ENCODE results near the gene TBL1X. TPM values are rescaled to one million over a fixed set of nuclear protein-coding genes. Genes with fewer than 3 reads are reported as not detected.

TBL1X gene
- total RNA-seq, 5 donors from 2014 or later (not counting 1 experiment from before 2014, with no cell fraction given): 21.0 to 50.8 (median 40.5) TPM

- Mint-ChIP-seq H3K4me3 (no peak overlapping the region), H3K4me1 (peaks cover 20 to 44% (median 39%) of the 10 kb centered on the region in 3 donors), H3K36me3 (peaks cover 5% of the 10 kb centered on the region), H3K27me3 (no peaks in the 10 kb centered on the region), H3K9me3 (no peaks in the 10 kb centered on the region), H3K27ac (no peak overlapping the region)
- Histone ChIP-seq H3K27me3 (replicated peaks in 1 of 2; ENCODE audit: control insufficient read depth in 2 of 2, extremely low read depth in 1 of 2, insufficient read depth in 2 of 2, low read length in 1 of 2) (no peaks in the 10 kb centered on the region), H3K4me1 (ENCODE audit: control insufficient read depth in 1 of 2, extremely low read depth in 1 of 2, insufficient read depth in 2 of 2, low read length in 2 of 2) (peaks cover 0 to 1% of the 10 kb centered on the region in 2 experiments), H3K27ac (ENCODE audit: low read length) (no peak overlapping the region), H3K4me3 (ENCODE audit: control insufficient read depth in 1 of 2, extremely low read depth in 1 of 2, low read length in 1 of 2) (no peak overlapping the region), H3K36me3 (ENCODE audit: control insufficient read depth in 2 of 2, extremely low read depth in 1 of 2, insufficient read depth in 1 of 2, low read length in 1 of 2) (no peaks in the 10 kb centered on the region), H3K9me3 (no peaks in the 10 kb centered on the region)
- WGBS (ENCODE audit: insufficient coverage): 97% methylated on average over 5 of the region's 8 CpGs
- ChIA-PET CTCF (no interaction called here), POLR2A (no interaction called here)
- ATAC-seq (replicated peaks in 1 of 4): no peak
- DNase-seq: no peak
Measured at GRCh38 chrX:9581771-9582385, 117.0 kb downstream of the TBL1X start.

- peaks cover 22 to 49% (median 41%) of the 10 kb centered on the region in 3 donors for H3K4me1 Mint-ChIP-seq
- no peak overlapping the region for H3K27ac Mint-ChIP-seq
- no CpG with 5 or more reads among the region's 3 CpGs for WGBS (ENCODE audit: insufficient coverage)
- H3K4me3 ChIP-seq (ENCODE audit: control insufficient read depth in 1 of 2, extremely low read depth in 1 of 2, low read length in 1 of 2): no peak overlapping the region
- no peaks in the 10 kb centered on the region for H3K9me3 Mint-ChIP-seq
- ChIA-PET CTCF (no interaction called here), POLR2A (no interaction called here)
- H3K27me3 Mint-ChIP-seq: no peaks in the 10 kb centered on the region
- no peak for ATAC-seq (replicated peaks in 1 of 4)
- no peak overlapping the region for H3K27ac ChIP-seq (ENCODE audit: low read length)
- no peaks in the 10 kb centered on the region for H3K36me3 ChIP-seq (ENCODE audit: control insufficient read depth in 2 of 2, extremely low read depth in 1 of 2, insufficient read depth in 1 of 2, low read length in 1 of 2)
- no peak for DNase-seq
- no peaks in the 10 kb centered on the region for H3K9me3 ChIP-seq
- no peaks in the 10 kb centered on the region for H3K27me3 ChIP-seq (replicated peaks in 1 of 2; ENCODE audit: control insufficient read depth in 2 of 2, extremely low read depth in 1 of 2, insufficient read depth in 2 of 2, low read length in 1 of 2)
- no peak overlapping the region for H3K4me3 Mint-ChIP-seq
- H3K4me1 ChIP-seq (ENCODE audit: control insufficient read depth in 1 of 2, extremely low read depth in 1 of 2, insufficient read depth in 2 of 2, low read length in 2 of 2): peaks cover 0 to 5% of the 10 kb centered on the region in 2 experiments
- peaks cover 3% of the 10 kb centered on the region for H3K36me3 Mint-ChIP-seq
Measured at GRCh38 chrX:9582956-9583355, 118.1 kb downstream of the TBL1X start.

- ChIA-PET CTCF (no interaction called here), POLR2A (no interaction called here)
- Mint-ChIP-seq H3K9me3 (peaks cover 0 to 4% (median 1%) of the 10 kb centered on the region in 3 donors), H3K4me1 (peaks cover 12 to 41% (median 21%) of the 10 kb centered on the region in 3 donors), H3K36me3 (peaks cover 16% of the 10 kb centered on the region), H3K27me3 (no peaks in the 10 kb centered on the region), H3K4me3 (no peak overlapping the region), H3K27ac (no peak overlapping the region)
- Histone ChIP-seq H3K27ac (ENCODE audit: low read length) (no peak overlapping the region), H3K4me1 (ENCODE audit: control insufficient read depth in 1 of 2, extremely low read depth in 1 of 2, insufficient read depth in 2 of 2, low read length in 2 of 2) (peaks cover 0 to 5% of the 10 kb centered on the region in 2 experiments), H3K9me3 (peaks cover 3% of the 10 kb centered on the region), H3K36me3 (ENCODE audit: control insufficient read depth in 2 of 2, extremely low read depth in 1 of 2, insufficient read depth in 1 of 2, low read length in 1 of 2) (peaks cover 0 to 4% of the 10 kb centered on the region in 2 donors), H3K4me3 (ENCODE audit: control insufficient read depth in 1 of 2, extremely low read depth in 1 of 2, low read length in 1 of 2) (no peak overlapping the region), H3K27me3 (replicated peaks in 1 of 2; ENCODE audit: control insufficient read depth in 2 of 2, extremely low read depth in 1 of 2, insufficient read depth in 2 of 2, low read length in 1 of 2) (no peaks in the 10 kb centered on the region)
- no peak for DNase-seq
- no peak for ATAC-seq (replicated peaks in 1 of 4)
- WGBS (ENCODE audit: insufficient coverage): 100% methylated on average over 7 of the region's 14 CpGs
Measured at GRCh38 chrX:9586992-9587392, 122.1 kb downstream of the TBL1X start.

- H3K9me3 Mint-ChIP-seq: peaks cover 1 to 6% (median 4%) of the 10 kb centered on the region in 3 donors
- ChIA-PET CTCF (no interaction called here), POLR2A (no interaction called here)
Measured at GRCh38 chrX:9587642-9588041, 122.8 kb downstream of the TBL1X start.

GRCh38 chrX:9591496-9591895 lies 126.6 kb downstream of the TBL1X start:
- peaks cover 0 to 4% of the 10 kb centered on the region in 2 donors for H3K36me3 ChIP-seq (ENCODE audit: control insufficient read depth in 2 of 2, extremely low read depth in 1 of 2, insufficient read depth in 1 of 2, low read length in 1 of 2)
- ChIA-PET CTCF (no interaction called here), POLR2A (no interaction called here)
- Mint-ChIP-seq H3K27ac (no peak overlapping the region), H3K36me3 (peaks cover 18% of the 10 kb centered on the region), H3K27me3 (no peaks in the 10 kb centered on the region), H3K4me3 (no peak overlapping the region), H3K4me1 (peaks cover 12 to 21% (median 17%) of the 10 kb centered on the region in 3 donors), H3K9me3 (peaks cover 4 to 6% (median 4%) of the 10 kb centered on the region in 3 donors)
- no peak overlapping the region for H3K27ac ChIP-seq (ENCODE audit: low read length)
- no peak for DNase-seq
- ATAC-seq (replicated peaks in 1 of 4): no peak
- peak overlapping the region in 1 of 2 donors; percentile 25 for H3K4me3 ChIP-seq (ENCODE audit: control insufficient read depth in 1 of 2, extremely low read depth in 1 of 2, low read length in 1 of 2)
- WGBS (ENCODE audit: insufficient coverage): 100% methylated on average over 1 of the region's 2 CpGs
- peaks cover 5% of the 10 kb centered on the region for H3K9me3 ChIP-seq
- H3K4me1 ChIP-seq (ENCODE audit: control insufficient read depth in 1 of 2, extremely low read depth in 1 of 2, insufficient read depth in 2 of 2, low read length in 2 of 2): peaks cover 0 to 5% of the 10 kb centered on the region in 2 experiments
- H3K27me3 ChIP-seq (replicated peaks in 1 of 2; ENCODE audit: control insufficient read depth in 2 of 2, extremely low read depth in 1 of 2, insufficient read depth in 2 of 2, low read length in 1 of 2): no peaks in the 10 kb centered on the region

More at GRCh38 chrX:9587642-9588041, 122.8 kb downstream of the TBL1X start:
- H3K4me1 Mint-ChIP-seq: peaks cover 12 to 41% (median 22%) of the 10 kb centered on the region in 3 donors
- Histone ChIP-seq H3K4me1 (ENCODE audit: control insufficient read depth in 1 of 2, extremely low read depth in 1 of 2, insufficient read depth in 2 of 2, low read length in 2 of 2) (peaks cover 0 to 5% of the 10 kb centered on the region in 2 experiments), H3K4me3 (ENCODE audit: control insufficient read depth in 1 of 2, extremely low read depth in 1 of 2, low read length in 1 of 2) (no peak overlapping the region), H3K9me3 (peaks cover 5% of the 10 kb centered on the region), H3K36me3 (ENCODE audit: control insufficient read depth in 2 of 2, extremely low read depth in 1 of 2, insufficient read depth in 1 of 2, low read length in 1 of 2) (peaks cover 0 to 4% of the 10 kb centered on the region in 2 donors), H3K27ac (ENCODE audit: low read length) (no peak overlapping the region), H3K27me3 (replicated peaks in 1 of 2; ENCODE audit: control insufficient read depth in 2 of 2, extremely low read depth in 1 of 2, insufficient read depth in 2 of 2, low read length in 1 of 2) (no peaks in the 10 kb centered on the region)
- peak in 2 of 4 experiments; percentile 12 to 34 for ATAC-seq (replicated peaks in 1 of 4)
- no peak overlapping the region for H3K4me3 Mint-ChIP-seq
- DNase-seq: no peak
- WGBS (ENCODE audit: insufficient coverage): no CpG with 5 or more reads among the region's 9 CpGs
- peaks cover 18% of the 10 kb centered on the region for H3K36me3 Mint-ChIP-seq
- H3K27ac Mint-ChIP-seq: no peak overlapping the region
- no peaks in the 10 kb centered on the region for H3K27me3 Mint-ChIP-seq

GRCh38 chrX:9593756-9594155 lies 128.9 kb downstream of the TBL1X start:
- peaks cover 5% of the 10 kb centered on the region for H3K9me3 ChIP-seq
- DNase-seq (no peak), ATAC-seq (replicated peaks in 1 of 4) (no peak)
- no peak overlapping the region for H3K4me3 ChIP-seq (ENCODE audit: control insufficient read depth in 1 of 2, extremely low read depth in 1 of 2, low read length in 1 of 2)
- Mint-ChIP-seq H3K27me3 (no peaks in the 10 kb centered on the region), H3K27ac (peak overlapping the region in 1 of 2 donors; percentile 34), H3K36me3 (peaks cover 18% of the 10 kb centered on the region), H3K4me3 (no peak overlapping the region), H3K9me3 (peaks cover 4 to 6% (median 4%) of the 10 kb centered on the region in 3 donors), H3K4me1 (peaks cover 5 to 14% (median 8%) of the 10 kb centered on the region in 3 donors)
- peaks cover 0 to 4% of the 10 kb centered on the region in 2 donors for H3K36me3 ChIP-seq (ENCODE audit: control insufficient read depth in 2 of 2, extremely low read depth in 1 of 2, insufficient read depth in 1 of 2, low read length in 1 of 2)
- H3K4me1 ChIP-seq (ENCODE audit: control insufficient read depth in 1 of 2, extremely low read depth in 1 of 2, insufficient read depth in 2 of 2, low read length in 2 of 2): no peaks in the 10 kb centered on the region
- H3K27ac ChIP-seq (ENCODE audit: low read length): no peak overlapping the region
- H3K27me3 ChIP-seq (replicated peaks in 1 of 2; ENCODE audit: control insufficient read depth in 2 of 2, extremely low read depth in 1 of 2, insufficient read depth in 2 of 2, low read length in 1 of 2): no peaks in the 10 kb centered on the region
- ChIA-PET CTCF (no interaction called here), POLR2A (interaction anchor here in 1 of 2 donors (0.5 kb wide), 1 partner anchor 565 kb away, joined by 3 read pairs; no protein-coding TSS in a partner anchor)
- WGBS (ENCODE audit: insufficient coverage): 100% methylated on average over 1 of the region's 9 CpGs

Data from T-cell (primary cell).